HL-60 (cell line): ENCODE data around the gene PTPN11.
"Not testable (repeated sequence)": the region's sequence is repeated elsewhere in the genome, so short reads cannot be mapped to it uniquely, and the experiment has no call there.

Experiments used
- CTCF ChIP-seq: IDR thresholded peaks from one replicate; pipeline ENCODE4 v1.5.1; 2011; ENCODE audit warnings: low read length, control low read depth, inconsistent platforms; ENCODE audit not compliant: insufficient read depth
- TF ChIP-seq, protein P1 (sequence below): IDR thresholded peaks from 2 replicates; pipeline ENCODE4 v1.6.1; 2012; ENCODE audit warnings: low read depth; ENCODE audit not compliant: insufficient replicate concordance

- TF ChIP-seq CTCF, result not testable (repeated sequence)
- TF ChIP-seq, protein P1, sequence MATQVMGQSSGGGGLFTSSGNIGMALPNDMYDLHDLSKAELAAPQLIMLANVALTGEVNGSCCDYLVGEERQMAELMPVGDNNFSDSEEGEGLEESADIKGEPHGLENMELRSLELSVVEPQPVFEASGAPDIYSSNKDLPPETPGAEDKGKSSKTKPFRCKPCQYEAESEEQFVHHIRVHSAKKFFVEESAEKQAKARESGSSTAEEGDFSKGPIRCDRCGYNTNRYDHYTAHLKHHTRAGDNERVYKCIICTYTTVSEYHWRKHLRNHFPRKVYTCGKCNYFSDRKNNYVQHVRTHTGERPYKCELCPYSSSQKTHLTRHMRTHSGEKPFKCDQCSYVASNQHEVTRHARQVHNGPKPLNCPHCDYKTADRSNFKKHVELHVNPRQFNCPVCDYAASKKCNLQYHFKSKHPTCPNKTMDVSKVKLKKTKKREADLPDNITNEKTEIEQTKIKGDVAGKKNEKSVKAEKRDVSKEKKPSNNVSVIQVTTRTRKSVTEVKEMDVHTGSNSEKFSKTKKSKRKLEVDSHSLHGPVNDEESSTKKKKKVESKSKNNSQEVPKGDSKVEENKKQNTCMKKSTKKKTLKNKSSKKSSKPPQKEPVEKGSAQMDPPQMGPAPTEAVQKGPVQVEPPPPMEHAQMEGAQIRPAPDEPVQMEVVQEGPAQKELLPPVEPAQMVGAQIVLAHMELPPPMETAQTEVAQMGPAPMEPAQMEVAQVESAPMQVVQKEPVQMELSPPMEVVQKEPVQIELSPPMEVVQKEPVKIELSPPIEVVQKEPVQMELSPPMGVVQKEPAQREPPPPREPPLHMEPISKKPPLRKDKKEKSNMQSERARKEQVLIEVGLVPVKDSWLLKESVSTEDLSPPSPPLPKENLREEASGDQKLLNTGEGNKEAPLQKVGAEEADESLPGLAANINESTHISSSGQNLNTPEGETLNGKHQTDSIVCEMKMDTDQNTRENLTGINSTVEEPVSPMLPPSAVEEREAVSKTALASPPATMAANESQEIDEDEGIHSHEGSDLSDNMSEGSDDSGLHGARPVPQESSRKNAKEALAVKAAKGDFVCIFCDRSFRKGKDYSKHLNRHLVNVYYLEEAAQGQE, result not testable (repeated sequence)
These were observed 19.9 kb downstream of the PTPN11 start for GRCh38 chr12:112438645-112439044.
